ENCODE measurements around the gene QARS1. TPM values are rescaled to one million over a fixed set of nuclear protein-coding genes. Genes with fewer than 3 reads are reported as not detected.

The QARS1 gene
- total and polyA plus RNA-seq, 9 donors = 232 to 290 (median 272) TPM

- 80% methylated on average over 3 of the region's 4 CpGs for WGBS (ENCODE audit: insufficient coverage)
- no peaks in the 10 kb centered on the region for H3K9me3 ChIP-seq (replicated peaks; ENCODE audit: control insufficient read depth, low read depth, low read length)
- no peak overlapping the region for H3K27ac ChIP-seq (ENCODE audit: low read length)
- H3K36me3 ChIP-seq (ENCODE audit: control insufficient read depth, insufficient read depth, low read length) = peaks cover 52% of the 10 kb centered on the region
- DNase-seq = no peak
- H3K4me1 ChIP-seq (ENCODE audit: control insufficient read depth, insufficient read depth, low read length) = no peaks in the 10 kb centered on the region
- H3K27me3 ChIP-seq (ENCODE audit: control insufficient read depth, insufficient read depth, low read length) = no peaks in the 10 kb centered on the region
- H3K4me3 ChIP-seq (ENCODE audit: low read length) = no peak overlapping the region
Observed at GRCh38 chr3:49076646-49077045, 27.9 kb downstream of the QARS1 start.

GRCh38 chr3:49076116-49076515, 28.4 kb downstream of the QARS1 start:
- Histone ChIP-seq H3K27me3 (ENCODE audit: control insufficient read depth, insufficient read depth, low read length) (no peaks in the 10 kb centered on the region), H3K27ac (ENCODE audit: low read length) (no peak overlapping the region), H3K36me3 (ENCODE audit: control insufficient read depth, insufficient read depth, low read length) (peaks cover 57% of the 10 kb centered on the region), H3K4me1 (ENCODE audit: control insufficient read depth, insufficient read depth, low read length) (no peaks in the 10 kb centered on the region), H3K4me3 (ENCODE audit: low read length) (no peak overlapping the region), H3K9me3 (replicated peaks; ENCODE audit: control insufficient read depth, low read depth, low read length) (no peaks in the 10 kb centered on the region)
- WGBS (ENCODE audit: insufficient coverage) = 92% methylated on average over 12 of the region's 13 CpGs
- no peak for DNase-seq

DNA sequence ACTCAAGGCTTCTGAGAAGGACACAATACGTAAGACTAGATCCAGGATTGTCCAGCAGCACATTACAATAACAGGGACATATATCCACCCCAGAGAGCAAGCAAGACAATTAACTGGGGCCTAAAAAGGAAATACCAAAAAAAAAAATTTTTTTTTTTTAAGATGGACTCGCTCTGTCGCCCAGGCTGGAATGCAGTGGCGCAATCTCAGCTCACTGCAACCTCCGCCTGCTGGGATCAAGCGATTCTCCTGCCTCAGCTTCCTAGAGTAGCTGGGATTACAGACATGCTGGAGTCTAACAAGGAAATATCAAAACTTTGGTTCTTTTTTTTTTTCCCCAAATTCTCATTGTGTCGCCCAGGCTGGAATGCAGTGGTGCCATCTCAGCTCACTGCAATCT, 46.5 kb downstream of the QARS1 start:
- no peak overlapping the region for H3K4me3 ChIP-seq (ENCODE audit: low read length)
- H3K36me3 ChIP-seq (ENCODE audit: control insufficient read depth, insufficient read depth, low read length) = peaks cover 57% of the 10 kb centered on the region
- DNase-seq = no peak
- 85% methylated on average over 5 of the region's 7 CpGs for WGBS (ENCODE audit: insufficient coverage)
- H3K9me3 ChIP-seq (replicated peaks; ENCODE audit: control insufficient read depth, low read depth, low read length) = no peaks in the 10 kb centered on the region
- no peaks in the 10 kb centered on the region for H3K27me3 ChIP-seq (ENCODE audit: control insufficient read depth, insufficient read depth, low read length)
- no peak overlapping the region for H3K27ac ChIP-seq (ENCODE audit: low read length)
- no peaks in the 10 kb centered on the region for H3K4me1 ChIP-seq (ENCODE audit: control insufficient read depth, insufficient read depth, low read length)

DNA sequence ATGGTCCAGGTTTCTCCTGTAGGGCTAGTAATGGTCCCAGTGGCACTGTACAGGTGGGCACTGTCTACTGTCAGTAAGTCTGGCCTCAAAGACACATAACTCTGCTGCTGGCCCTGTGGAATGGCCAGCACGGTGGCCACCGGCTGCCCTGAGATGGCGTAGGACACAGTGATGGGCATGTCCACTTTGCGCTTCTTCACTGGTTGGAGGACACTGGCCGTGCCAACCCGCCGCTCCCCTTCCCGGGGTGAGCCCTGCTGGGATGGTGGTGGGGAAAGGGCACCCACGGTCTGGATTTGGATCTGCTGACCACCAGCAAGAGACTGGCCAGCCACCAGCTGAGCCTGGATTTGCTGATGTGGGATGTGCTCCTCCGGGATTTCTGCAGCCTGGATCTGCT, 47.3 kb downstream of the QARS1 start:
- no peak for DNase-seq
- WGBS (ENCODE audit: insufficient coverage) = 93% methylated on average over 8 of the region's 10 CpGs
- Histone ChIP-seq H3K4me3 (ENCODE audit: low read length) (no peak overlapping the region), H3K27ac (ENCODE audit: low read length) (no peak overlapping the region), H3K4me1 (ENCODE audit: control insufficient read depth, insufficient read depth, low read length) (no peaks in the 10 kb centered on the region), H3K9me3 (replicated peaks; ENCODE audit: control insufficient read depth, low read depth, low read length) (no peaks in the 10 kb centered on the region), H3K27me3 (ENCODE audit: control insufficient read depth, insufficient read depth, low read length) (no peaks in the 10 kb centered on the region), H3K36me3 (ENCODE audit: control insufficient read depth, insufficient read depth, low read length) (peaks cover 59% of the 10 kb centered on the region)

DNA sequence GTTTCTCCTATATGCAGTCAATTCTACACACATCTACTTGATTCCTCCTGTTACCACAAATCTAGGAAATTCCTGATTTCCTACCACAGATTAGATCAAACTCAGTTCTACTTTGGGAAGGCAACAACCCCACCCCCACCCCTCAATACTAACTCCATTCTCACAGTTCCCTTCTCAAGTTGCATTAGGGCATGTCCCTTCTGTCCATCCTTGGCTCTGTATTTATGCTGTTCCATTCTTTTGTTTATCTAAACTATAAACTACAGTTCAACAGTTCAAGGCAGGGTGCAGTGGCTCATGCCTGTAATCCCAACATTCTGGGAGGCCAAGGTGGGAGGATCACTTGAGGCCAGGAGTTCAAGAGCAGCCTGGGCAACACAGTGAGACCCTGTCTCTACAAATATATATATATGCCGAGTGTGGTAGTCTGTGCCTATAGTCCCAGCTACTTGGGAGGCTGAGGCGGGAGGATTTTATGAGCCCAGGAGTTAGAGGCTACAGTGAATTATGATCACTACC, 50.2 kb downstream of the QARS1 start:
- peaks cover 59% of the 10 kb centered on the region for H3K36me3 ChIP-seq (ENCODE audit: control insufficient read depth, insufficient read depth, low read length)
- no peak for DNase-seq
- H3K27me3 ChIP-seq (ENCODE audit: control insufficient read depth, insufficient read depth, low read length) = no peaks in the 10 kb centered on the region
- no peak overlapping the region for H3K27ac ChIP-seq (ENCODE audit: low read length)
- WGBS (ENCODE audit: insufficient coverage) = no CpG with 5 or more reads among the region's 2 CpGs
- no peaks in the 10 kb centered on the region for H3K9me3 ChIP-seq (replicated peaks; ENCODE audit: control insufficient read depth, low read depth, low read length)
- no peaks in the 10 kb centered on the region for H3K4me1 ChIP-seq (ENCODE audit: control insufficient read depth, insufficient read depth, low read length)
- H3K4me3 ChIP-seq (ENCODE audit: low read length) = no peak overlapping the region

DNA sequence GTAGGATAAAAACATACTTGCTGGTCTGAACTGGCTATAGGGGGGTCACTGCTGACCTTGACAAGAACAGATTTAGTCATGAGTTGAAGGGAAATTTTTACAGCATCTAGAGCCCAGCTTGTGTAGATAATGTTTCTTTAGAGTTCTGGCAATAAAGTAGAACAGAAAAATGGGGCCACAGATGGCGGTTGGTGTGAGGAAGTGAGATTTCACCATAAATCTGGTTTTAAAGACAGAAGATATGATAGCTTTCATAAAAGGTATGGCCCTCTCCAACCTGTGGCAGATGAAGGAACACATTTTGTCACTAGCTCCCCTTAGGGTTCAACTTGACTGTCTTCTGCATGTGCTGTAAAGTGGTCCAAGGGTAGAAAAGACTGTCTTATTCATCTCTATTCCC, 51.0 kb downstream of the QARS1 start:
- no CpG with 5 or more reads among the region's 1 CpG for WGBS (ENCODE audit: insufficient coverage)
- no peaks in the 10 kb centered on the region for H3K4me1 ChIP-seq (ENCODE audit: control insufficient read depth, insufficient read depth, low read length)
- H3K27me3 ChIP-seq (ENCODE audit: control insufficient read depth, insufficient read depth, low read length) = no peaks in the 10 kb centered on the region
- H3K4me3 ChIP-seq (ENCODE audit: low read length) = no peak overlapping the region
- DNase-seq = no peak
- peaks cover 62% of the 10 kb centered on the region for H3K36me3 ChIP-seq (ENCODE audit: control insufficient read depth, insufficient read depth, low read length)
- H3K27ac ChIP-seq (ENCODE audit: low read length) = no peak overlapping the region
- H3K9me3 ChIP-seq (replicated peaks; ENCODE audit: control insufficient read depth, low read depth, low read length) = no peaks in the 10 kb centered on the region

Other genes with a start within 250 kb of the QARS1 start
- 18.2 TPM for gene SLC25A20, start 205.9 kb downstream of the QARS1 start, total RNA-seq
- 10 to 100 TPM; 14.0 to 18.6 (median 17.4) TPM for gene SLC25A20, start 205.9 kb downstream of the QARS1 start, polyA plus RNA-seq (ENCODE audit: insufficient read depth in 1 of 8, insufficient read length in 8 of 8, low replicate concordance in 1 of 8)
- 60.9 TPM for gene ARIH2, start 185.9 kb downstream of the QARS1 start, total RNA-seq
- gene ARIH2, start 185.9 kb downstream of the QARS1 start, polyA plus RNA-seq (ENCODE audit: insufficient read depth in 1 of 8, insufficient read length in 8 of 8, low replicate concordance in 1 of 8) = 10 to 100 TPM; 45.6 to 61.5 (median 51.7) TPM
- gene P4HTM, start 114.5 kb downstream of the QARS1 start, total RNA-seq = 17.2 TPM
- gene P4HTM, start 114.5 kb downstream of the QARS1 start, polyA plus RNA-seq (ENCODE audit: insufficient read depth in 1 of 8, insufficient read length in 8 of 8, low replicate concordance in 1 of 8) = 10 to 100 TPM; 11.0 to 16.7 (median 14.3) TPM
- gene WDR6, start 97.4 kb downstream of the QARS1 start, total RNA-seq = 79.4 TPM
- 100 to 1,000 TPM in 7 of 8 donors, 10 to 100 TPM in 1; 99.3 to 139 (median 114) TPM for gene WDR6, start 97.4 kb downstream of the QARS1 start, polyA plus RNA-seq (ENCODE audit: insufficient read depth in 1 of 8, insufficient read length in 8 of 8, low replicate concordance in 1 of 8)
- 21.4 TPM for gene DALRD3, start 86.2 kb downstream of the QARS1 start, total RNA-seq
- gene DALRD3, start 86.2 kb downstream of the QARS1 start, polyA plus RNA-seq (ENCODE audit: insufficient read depth in 1 of 8, insufficient read length in 8 of 8, low replicate concordance in 1 of 8) = 10 to 100 TPM; 26.5 to 39.7 (median 29.1) TPM
- gene NDUFAF3, start 82.6 kb downstream of the QARS1 start, total RNA-seq = 46.8 TPM
- gene NDUFAF3, start 82.6 kb downstream of the QARS1 start, polyA plus RNA-seq (ENCODE audit: insufficient read depth in 1 of 8, insufficient read length in 8 of 8, low replicate concordance in 1 of 8) = 10 to 100 TPM; 48.3 to 64.1 (median 52.7) TPM
- gene IMPDH2, start 75.4 kb downstream of the QARS1 start, total RNA-seq = 290 TPM
- 100 to 1,000 TPM; 211 to 266 (median 248) TPM for gene IMPDH2, start 75.4 kb downstream of the QARS1 start, polyA plus RNA-seq (ENCODE audit: insufficient read depth in 1 of 8, insufficient read length in 8 of 8, low replicate concordance in 1 of 8)
- 67.4 TPM for gene QRICH1, start 10.7 kb downstream of the QARS1 start, total RNA-seq
- gene QRICH1, start 10.7 kb downstream of the QARS1 start, polyA plus RNA-seq (ENCODE audit: insufficient read depth in 1 of 8, insufficient read length in 8 of 8, low replicate concordance in 1 of 8) = 10 to 100 TPM; 48.4 to 61.8 (median 54.6) TPM
- 26.8 TPM for gene USP19, start 16.1 kb upstream of the QARS1 start, total RNA-seq
- 10 to 100 TPM; 31.1 to 40.3 (median 34.6) TPM for gene USP19, start 16.1 kb upstream of the QARS1 start, polyA plus RNA-seq (ENCODE audit: insufficient read depth in 1 of 8, insufficient read length in 8 of 8, low replicate concordance in 1 of 8)
- 445 TPM for gene LAMB2, start 28.3 kb upstream of the QARS1 start, total RNA-seq
- 100 to 1,000 TPM; 350 to 408 (median 380) TPM for gene LAMB2, start 28.3 kb upstream of the QARS1 start, polyA plus RNA-seq (ENCODE audit: insufficient read depth in 1 of 8, insufficient read length in 8 of 8, low replicate concordance in 1 of 8)
- 13.7 TPM for gene CCDC71, start 61.6 kb upstream of the QARS1 start, total RNA-seq
- 10 to 100 TPM; 15.7 to 19.3 (median 16.4) TPM for gene CCDC71, start 61.6 kb upstream of the QARS1 start, polyA plus RNA-seq (ENCODE audit: insufficient read depth in 1 of 8, insufficient read length in 8 of 8, low replicate concordance in 1 of 8)
- 88.7 TPM for gene KLHDC8B, start 66.8 kb upstream of the QARS1 start, total RNA-seq
- gene KLHDC8B, start 66.8 kb upstream of the QARS1 start, polyA plus RNA-seq (ENCODE audit: insufficient read depth in 1 of 8, insufficient read length in 8 of 8, low replicate concordance in 1 of 8) = 100 to 1,000 TPM in 3 of 8 donors, 10 to 100 TPM in 5; 64.2 to 135 (median 92.9) TPM
- 3.1 TPM for gene C3orf62, start 172.5 kb upstream of the QARS1 start, total RNA-seq
- gene C3orf62, start 172.5 kb upstream of the QARS1 start, polyA plus RNA-seq (ENCODE audit: insufficient read depth in 1 of 8, insufficient read length in 8 of 8, low replicate concordance in 1 of 8) = 10 to 100 TPM in 1 of 8 donors, 1 to 10 TPM in 7; 4.2 to 13.2 (median 6.6) TPM
- gene USP4, start 235.3 kb upstream of the QARS1 start, total RNA-seq = 17.9 TPM
- gene USP4, start 235.3 kb upstream of the QARS1 start, polyA plus RNA-seq (ENCODE audit: insufficient read depth in 1 of 8, insufficient read length in 8 of 8, low replicate concordance in 1 of 8) = 10 to 100 TPM; 36.9 to 59.0 (median 45.2) TPM